HEK293 (cell line): ENCODE results near the gene CSN1S1.

Experiments used
- CTCF ChIP-seq: fragments of 450-650 bp; formaldehyde crosslinking; IDR thresholded peaks from 2 replicates; pipeline ENCODE4 v1.5.1; 2016; ENCODE audit warnings: missing biosample characterization, missing genetic modification characterization
- MYNN ChIP-seq: fragments of 450-650 bp; formaldehyde crosslinking; IDR thresholded peaks from 2 replicates; pipeline ENCODE4 v1.5.1; 2016; ENCODE audit warnings: missing biosample characterization, missing genetic modification characterization, borderline replicate concordance
- ZIC2 ChIP-seq: fragments of 450-650 bp; formaldehyde crosslinking; IDR thresholded peaks from 2 replicates; pipeline ENCODE4 v1.5.1; 2016; ENCODE audit warnings: missing biosample characterization, missing genetic modification characterization
- ZNF138 ChIP-seq: fragments of 450-650 bp; formaldehyde crosslinking; IDR thresholded peaks from 2 replicates; pipeline ENCODE4 v1.5.1; 2016; ENCODE audit warnings: missing biosample characterization, missing genetic modification characterization, borderline replicate concordance
- ZNF529 ChIP-seq: fragments of 450-650 bp; formaldehyde crosslinking; IDR thresholded peaks from 2 replicates; pipeline ENCODE4 v1.5.1; 2017; ENCODE audit warnings: missing genetic modification characterization, missing biosample characterization; ENCODE audit not compliant: insufficient replicate concordance

GRCh38 chr4:69930768-69931167 lies at the start of gene CSN1S1:
- TF ChIP-seq ZNF138 (tag by site-specific recombination) (no peak), CTCF (no peak), MYNN (tag by site-specific recombination) (no peak), ZNF529 (tag by site-specific recombination) (no peak), ZIC2 (tag by site-specific recombination) (no peak)
